Fibroblast of lung (primary cell): ENCODE measurements around the gene PKN1. TPM values are rescaled to one million over a fixed set of nuclear protein-coding genes. Genes with fewer than 3 reads are reported as not detected.
A peak's percentile ranks its signal among the peaks of the same experiment; 100 is the strongest.

ENCODE experiments used
- DNase-seq, 2 donors: peaks; one replicate each; pipeline versions ENCODE4 v3.0.0 to v3.0.0-alpha.2; 2010; ENCODE audit warnings: low read depth in 2 of 2
- H2AFZ ChIP-seq: 2 replicates; pipeline ENCODE4 v1.5.1; 2012; ENCODE audit warnings: low read length, control low read depth, inconsistent platforms
- H3K27ac ChIP-seq: 2 replicates; pipeline ENCODE4 v1.5.1; 2011; ENCODE audit warnings: low read length, control low read depth; ENCODE audit not compliant: insufficient read depth
- H3K27me3 ChIP-seq: 2 replicates; pipeline ENCODE4 v1.5.1; 2011; ENCODE audit warnings: mild to moderate bottlenecking, low read length; ENCODE audit not compliant: control insufficient read depth, insufficient read depth
- H3K36me3 ChIP-seq: 2 replicates; pipeline ENCODE4 v1.5.1; 2011; ENCODE audit warnings: low read length; ENCODE audit not compliant: control insufficient read depth, insufficient read depth
- H3K4me1 ChIP-seq: 2 replicates; pipeline ENCODE4 v1.5.1; 2011; ENCODE audit warnings: low read length; ENCODE audit not compliant: control insufficient read depth, insufficient read depth; ENCODE audit errors: extremely low read depth
- H3K4me2 ChIP-seq: 2 replicates; pipeline ENCODE4 v1.5.1; 2011; ENCODE audit warnings: low read length, control low read depth; ENCODE audit not compliant: insufficient read depth; ENCODE audit errors: extremely low read depth
- H3K4me3 ChIP-seq, 4 experiments: fragments of 200-600 bp in 1 of 4; sonication (generic) in 1 of 4; replicated peaks in 1 of 4; 2 replicates each; pipeline ENCODE4 v1.5.1; 2011 to 2016; ENCODE audit warnings: low read length in 4 of 4, low read depth in 3 of 4, mild to moderate bottlenecking in 3 of 4, control low read depth in 2 of 4, inconsistent platforms in 1 of 4, mixed read lengths in 1 of 4; ENCODE audit not compliant: insufficient read depth in 1 of 4; ENCODE audit errors: control extremely low read depth in 1 of 4
- H3K79me2 ChIP-seq: 2 replicates; pipeline ENCODE4 v1.5.1; 2012; ENCODE audit warnings: mild to moderate bottlenecking, low read length, inconsistent platforms; ENCODE audit not compliant: control insufficient read depth, insufficient read depth
- H3K9ac ChIP-seq: 2 replicates; pipeline ENCODE4 v1.5.1; 2011; ENCODE audit warnings: mild to moderate bottlenecking, low read length, control low read depth; ENCODE audit not compliant: insufficient read depth
- H3K9me3 ChIP-seq: 2 replicates; pipeline ENCODE4 v1.5.1; 2012; ENCODE audit warnings: low read depth, low read length; ENCODE audit not compliant: control insufficient read depth, insufficient read depth
- H4K20me1 ChIP-seq: 2 replicates; pipeline ENCODE4 v1.5.1; 2011; ENCODE audit warnings: low read length; ENCODE audit not compliant: control insufficient read depth, insufficient read depth; ENCODE audit errors: extremely low read depth
- EZH2 ChIP-seq: IDR thresholded peaks from 2 replicates; pipeline ENCODE4 v1.5.1; 2012; ENCODE audit warnings: low read length, control low read depth, mild to moderate bottlenecking; ENCODE audit errors: missing control alignments
- polyA plus RNA-seq, 2 donors: library from polyadenylated mRNA; depleted of rRNA in 1 of 2; stranded (reverse) in 1 of 2; unstranded in 1 of 2; fragments of >200 nt; gene quantifications; 2 replicates each; pipeline ENCODE4 v1.2.1, GENCODE V29; 2011 to 2012; ENCODE audit warnings: missing spikeins in 1 of 2
- total RNA-seq: library from RNA; depleted of rRNA; stranded (reverse); fragments of >200 nt; gene quantifications from 2 replicates; pipeline ENCODE4 v1.2.1, GENCODE V29; 2014
- TF ChIP-seq, protein P1 (sequence below), 2 donors: IDR thresholded peaks in 1 of 2; conservative IDR thresholded peaks in 1 of 2; 1 replicate in 1 of 2; 2 replicates in 1 of 2; pipeline ENCODE4 v1.5.1; 2011 to 2012; ENCODE audit warnings: low read length in 2 of 2, control low read depth in 1 of 2, inconsistent platforms in 1 of 2, low read depth in 1 of 2, mild to moderate bottlenecking in 1 of 2

PKN1 gene
- total and polyA plus RNA-seq, 2 donors (not counting 1 experiment from before 2014, with no cell fraction given) = 43.2 to 141 TPM

- peak overlapping the region; percentile 84 for H3K4me2 ChIP-seq
- peaks cover 1% of the 10 kb centered on the region for H3K36me3 ChIP-seq
- no peaks in the 10 kb centered on the region for H4K20me1 ChIP-seq
- H3K27me3 ChIP-seq = no peaks in the 10 kb centered on the region
- no peaks in the 10 kb centered on the region for H3K9me3 ChIP-seq
- no peak for DNase-seq
- H2AFZ ChIP-seq = no peak overlapping the region
- peaks cover 13% of the 10 kb centered on the region for H3K4me1 ChIP-seq
- TF ChIP-seq, protein P1, sequence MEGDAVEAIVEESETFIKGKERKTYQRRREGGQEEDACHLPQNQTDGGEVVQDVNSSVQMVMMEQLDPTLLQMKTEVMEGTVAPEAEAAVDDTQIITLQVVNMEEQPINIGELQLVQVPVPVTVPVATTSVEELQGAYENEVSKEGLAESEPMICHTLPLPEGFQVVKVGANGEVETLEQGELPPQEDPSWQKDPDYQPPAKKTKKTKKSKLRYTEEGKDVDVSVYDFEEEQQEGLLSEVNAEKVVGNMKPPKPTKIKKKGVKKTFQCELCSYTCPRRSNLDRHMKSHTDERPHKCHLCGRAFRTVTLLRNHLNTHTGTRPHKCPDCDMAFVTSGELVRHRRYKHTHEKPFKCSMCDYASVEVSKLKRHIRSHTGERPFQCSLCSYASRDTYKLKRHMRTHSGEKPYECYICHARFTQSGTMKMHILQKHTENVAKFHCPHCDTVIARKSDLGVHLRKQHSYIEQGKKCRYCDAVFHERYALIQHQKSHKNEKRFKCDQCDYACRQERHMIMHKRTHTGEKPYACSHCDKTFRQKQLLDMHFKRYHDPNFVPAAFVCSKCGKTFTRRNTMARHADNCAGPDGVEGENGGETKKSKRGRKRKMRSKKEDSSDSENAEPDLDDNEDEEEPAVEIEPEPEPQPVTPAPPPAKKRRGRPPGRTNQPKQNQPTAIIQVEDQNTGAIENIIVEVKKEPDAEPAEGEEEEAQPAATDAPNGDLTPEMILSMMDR (conservative IDR thresholded peaks at IDR 0.05 in 1 of 2, IDR thresholded peaks at IDR 0.05 in 1 of 2; ENCODE audit: low read depth in 1 of 2, low read length in 2 of 2) = no peak
- TF ChIP-seq EZH2 = no peak
- H3K27ac ChIP-seq = peak overlapping the region; percentile 54
- H3K79me2 ChIP-seq = peaks cover 37% of the 10 kb centered on the region
- H3K4me3 ChIP-seq = peak overlapping the region in 1 of 4 experiments; percentile 79
- no peak overlapping the region for H3K9ac ChIP-seq
Observed at GRCh38 chr19:14435320-14436050, 2.4 kb downstream of the PKN1 start.

GRCh38 chr19:14437578-14438140 lies 4.6 kb downstream of the PKN1 start:
- peaks cover 5% of the 10 kb centered on the region for H3K36me3 ChIP-seq
- H3K27me3 ChIP-seq = no peaks in the 10 kb centered on the region
- peaks cover 12% of the 10 kb centered on the region for H3K4me1 ChIP-seq
- H3K9me3 ChIP-seq = no peaks in the 10 kb centered on the region
- H3K27ac ChIP-seq = no peak overlapping the region
- no peaks in the 10 kb centered on the region for H4K20me1 ChIP-seq
- no peak for DNase-seq
- H3K4me2 ChIP-seq = no peak overlapping the region
- no peak for TF ChIP-seq EZH2
- TF ChIP-seq, protein P1 (conservative IDR thresholded peaks at IDR 0.05 in 1 of 2, IDR thresholded peaks at IDR 0.05 in 1 of 2; ENCODE audit: low read depth in 1 of 2, low read length in 2 of 2) = no peak
- H2AFZ ChIP-seq = no peak overlapping the region
- no peak overlapping the region for H3K9ac ChIP-seq
- H3K79me2 ChIP-seq = peaks cover 37% of the 10 kb centered on the region
- no peak overlapping the region for H3K4me3 ChIP-seq

- no peaks in the 10 kb centered on the region for H4K20me1 ChIP-seq
- H3K4me1 ChIP-seq = peaks cover 11% of the 10 kb centered on the region
- no peak overlapping the region for H3K9ac ChIP-seq
- no peaks in the 10 kb centered on the region for H3K27me3 ChIP-seq
- no peak overlapping the region for H3K4me2 ChIP-seq
- H2AFZ ChIP-seq = no peak overlapping the region
- H3K9me3 ChIP-seq = no peaks in the 10 kb centered on the region
- H3K36me3 ChIP-seq = peaks cover 18% of the 10 kb centered on the region
- peaks cover 30% of the 10 kb centered on the region for H3K79me2 ChIP-seq
- H3K27ac ChIP-seq = no peak overlapping the region
- no peak for DNase-seq
- H3K4me3 ChIP-seq = no peak overlapping the region
- TF ChIP-seq, protein P1 (conservative IDR thresholded peaks at IDR 0.05 in 1 of 2, IDR thresholded peaks at IDR 0.05 in 1 of 2; ENCODE audit: low read depth in 1 of 2, low read length in 2 of 2) = no peak
- TF ChIP-seq EZH2 = no peak
Observed at GRCh38 chr19:14439014-14439413, 5.9 kb downstream of the PKN1 start.
